ENCODE data around the gene SMYD3. TPM values are rescaled to one million over a fixed set of nuclear protein-coding genes. Genes with fewer than 3 reads are reported as not detected.

SMYD3 gene
- total RNA-seq, 1 donor from 2014 or later = 29.2 TPM

DNA sequence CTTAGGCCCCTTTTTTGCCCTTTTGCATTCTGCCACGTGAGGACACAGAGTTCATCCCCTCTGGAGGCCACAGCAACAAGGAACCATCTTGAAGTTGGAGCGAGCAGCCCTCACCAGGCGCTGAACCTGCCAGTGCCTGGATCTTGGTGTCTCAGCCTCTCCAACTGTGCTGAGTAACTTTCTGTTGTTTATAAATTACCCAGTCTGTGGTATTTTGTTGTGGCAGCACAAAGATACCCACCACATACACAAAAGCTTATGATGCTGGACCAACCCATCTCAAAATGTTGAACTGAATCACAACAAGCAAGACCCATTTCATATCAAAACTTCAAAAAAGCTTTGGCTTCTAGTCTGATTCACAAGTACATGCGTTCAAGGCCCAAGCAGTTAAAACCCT, 702.4 kb downstream of the SMYD3 start:
- DNase-seq (ENCODE audit: low read depth) = no peak
- H3K27me3 ChIP-seq (ENCODE audit: control insufficient read depth, insufficient read depth, low read length) = no peaks in the 10 kb centered on the region
- TF ChIP-seq, protein P1, sequence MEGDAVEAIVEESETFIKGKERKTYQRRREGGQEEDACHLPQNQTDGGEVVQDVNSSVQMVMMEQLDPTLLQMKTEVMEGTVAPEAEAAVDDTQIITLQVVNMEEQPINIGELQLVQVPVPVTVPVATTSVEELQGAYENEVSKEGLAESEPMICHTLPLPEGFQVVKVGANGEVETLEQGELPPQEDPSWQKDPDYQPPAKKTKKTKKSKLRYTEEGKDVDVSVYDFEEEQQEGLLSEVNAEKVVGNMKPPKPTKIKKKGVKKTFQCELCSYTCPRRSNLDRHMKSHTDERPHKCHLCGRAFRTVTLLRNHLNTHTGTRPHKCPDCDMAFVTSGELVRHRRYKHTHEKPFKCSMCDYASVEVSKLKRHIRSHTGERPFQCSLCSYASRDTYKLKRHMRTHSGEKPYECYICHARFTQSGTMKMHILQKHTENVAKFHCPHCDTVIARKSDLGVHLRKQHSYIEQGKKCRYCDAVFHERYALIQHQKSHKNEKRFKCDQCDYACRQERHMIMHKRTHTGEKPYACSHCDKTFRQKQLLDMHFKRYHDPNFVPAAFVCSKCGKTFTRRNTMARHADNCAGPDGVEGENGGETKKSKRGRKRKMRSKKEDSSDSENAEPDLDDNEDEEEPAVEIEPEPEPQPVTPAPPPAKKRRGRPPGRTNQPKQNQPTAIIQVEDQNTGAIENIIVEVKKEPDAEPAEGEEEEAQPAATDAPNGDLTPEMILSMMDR (IDR thresholded peaks at IDR 0.05; ENCODE audit: insufficient read depth, low read length, poor library complexity, severe bottlenecking) = no peak
- no peak overlapping the region for H3K4me3 ChIP-seq (ENCODE audit: low read depth, low read length)
- H3K36me3 ChIP-seq (ENCODE audit: control insufficient read depth, insufficient read depth, low read length) = no peaks in the 10 kb centered on the region

DNA sequence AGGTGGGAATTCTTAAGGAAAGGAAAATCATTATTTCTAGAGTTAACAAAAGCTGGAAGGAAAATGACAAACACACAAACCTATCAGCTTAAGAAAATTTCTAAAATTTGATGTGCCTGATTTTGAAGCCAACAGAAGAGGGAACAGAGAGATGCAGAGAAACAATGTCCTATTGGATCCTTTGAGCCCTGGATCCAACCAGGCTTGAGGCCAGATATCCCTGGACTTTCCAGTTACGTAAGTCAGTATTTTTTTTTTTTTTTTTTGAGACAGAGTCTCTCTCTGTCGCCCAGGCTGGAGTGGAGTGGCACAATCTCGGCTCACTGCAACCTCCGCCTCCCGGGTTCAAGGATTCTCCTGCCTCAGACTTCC, 703.4 kb downstream of the SMYD3 start:
- no peaks in the 10 kb centered on the region for H3K27me3 ChIP-seq (ENCODE audit: control insufficient read depth, insufficient read depth, low read length)
- no peak overlapping the region for H3K4me3 ChIP-seq (ENCODE audit: low read depth, low read length)
- DNase-seq (ENCODE audit: low read depth) = no peak
- TF ChIP-seq, protein P1 (IDR thresholded peaks at IDR 0.05; ENCODE audit: insufficient read depth, low read length, poor library complexity, severe bottlenecking) = no peak
- H3K36me3 ChIP-seq (ENCODE audit: control insufficient read depth, insufficient read depth, low read length) = no peaks in the 10 kb centered on the region

DNA sequence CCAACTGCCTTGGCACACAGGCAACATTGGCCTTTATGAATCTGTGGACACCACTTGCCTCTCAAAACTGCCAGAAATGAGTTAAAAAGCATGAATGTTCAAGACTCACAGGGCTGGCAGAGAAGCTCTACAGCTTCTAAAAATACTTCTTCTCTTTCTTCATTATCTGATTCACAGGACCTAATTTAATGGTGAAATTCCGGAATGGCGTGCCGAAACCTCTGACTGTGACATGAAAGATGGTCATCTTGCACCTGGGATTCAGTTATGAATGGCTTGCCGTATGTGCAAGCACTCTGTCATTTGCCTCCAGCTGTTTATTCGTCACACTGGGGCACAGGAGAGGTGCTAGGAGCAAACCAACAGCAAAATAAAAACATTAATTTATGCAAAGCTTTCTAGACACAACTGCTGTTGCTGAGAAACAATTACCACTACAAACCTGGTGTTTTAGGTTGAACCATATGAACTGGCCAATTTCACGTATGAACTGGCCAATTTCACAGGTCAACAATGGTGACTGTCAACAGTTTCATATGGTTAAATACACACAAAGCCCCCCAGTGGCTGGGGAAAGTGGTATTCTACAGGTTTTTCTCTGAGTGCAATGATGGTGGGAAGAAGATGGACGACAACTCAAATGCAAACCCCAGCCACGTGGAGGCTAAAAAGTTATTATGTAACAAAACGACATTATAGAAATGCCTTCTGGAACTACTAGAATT, 704.0 kb downstream of the SMYD3 start:
- no peaks in the 10 kb centered on the region for H3K36me3 ChIP-seq (ENCODE audit: control insufficient read depth, insufficient read depth, low read length)
- TF ChIP-seq, protein P1 (IDR thresholded peaks at IDR 0.05; ENCODE audit: insufficient read depth, low read length, poor library complexity, severe bottlenecking) = no peak
- DNase-seq (ENCODE audit: low read depth) = no peak

DNA sequence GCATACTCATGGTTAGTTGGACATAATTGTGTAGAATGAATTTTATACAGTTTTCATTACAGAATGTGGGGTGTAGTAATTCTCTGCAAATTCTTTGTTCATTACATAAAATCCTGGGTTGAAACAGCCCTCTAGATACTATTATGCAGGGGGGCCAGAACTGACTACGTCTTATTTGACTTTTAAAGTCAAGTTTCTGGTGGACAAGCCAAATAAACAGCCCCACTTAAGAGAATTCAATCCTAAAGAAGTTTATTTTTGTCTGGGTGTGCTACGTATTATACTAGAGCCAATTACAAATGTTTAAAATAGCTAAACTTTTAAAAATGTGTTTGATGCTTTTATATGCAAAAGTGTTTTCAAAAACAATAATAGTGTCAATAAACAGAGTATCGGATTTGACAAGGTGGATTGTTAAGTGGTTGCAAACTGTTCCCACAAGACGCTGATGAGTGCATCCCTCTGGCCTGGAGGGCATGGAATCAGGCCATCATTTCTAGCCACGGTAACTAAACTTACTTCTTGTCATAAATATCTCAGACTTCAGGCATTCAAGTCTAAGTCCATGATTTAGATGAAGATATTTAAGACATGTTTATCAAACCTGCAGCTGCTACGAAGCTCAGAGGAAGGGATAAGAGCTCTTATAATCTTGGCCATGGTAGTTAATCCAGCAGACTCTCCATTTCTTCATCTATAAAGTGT, 706.0 kb downstream of the SMYD3 start:
- TF ChIP-seq, protein P1 (IDR thresholded peaks at IDR 0.05; ENCODE audit: insufficient read depth, low read length, poor library complexity, severe bottlenecking) = no peak
- no peak for DNase-seq (ENCODE audit: low read depth)
- no peaks in the 10 kb centered on the region for H3K36me3 ChIP-seq (ENCODE audit: control insufficient read depth, insufficient read depth, low read length)

More for the DNA sequence above, 704.0 kb downstream of the SMYD3 start:
- no peak overlapping the region for H3K4me3 ChIP-seq (ENCODE audit: low read depth, low read length)
- H3K27me3 ChIP-seq (ENCODE audit: control insufficient read depth, insufficient read depth, low read length) = no peaks in the 10 kb centered on the region

GRCh38 chr1:245798349-245798711, 708.7 kb downstream of the SMYD3 start:
- TF ChIP-seq, protein P1 (IDR thresholded peaks at IDR 0.05; ENCODE audit: insufficient read depth, low read length, poor library complexity, severe bottlenecking) = no peak
- Histone ChIP-seq H3K27me3 (ENCODE audit: control insufficient read depth, insufficient read depth, low read length) (no peaks in the 10 kb centered on the region), H3K36me3 (ENCODE audit: control insufficient read depth, insufficient read depth, low read length) (no peaks in the 10 kb centered on the region), H3K4me3 (ENCODE audit: low read depth, low read length) (no peak overlapping the region)
- no peak for DNase-seq (ENCODE audit: low read depth)

More for the DNA sequence above, 706.0 kb downstream of the SMYD3 start:
- Histone ChIP-seq H3K4me3 (ENCODE audit: low read depth, low read length) (no peak overlapping the region), H3K27me3 (ENCODE audit: control insufficient read depth, insufficient read depth, low read length) (no peaks in the 10 kb centered on the region)

Measured in kidney epithelial cell (primary cell).